DMS 273 (cell line): ENCODE data around the gene IL2RG.

Experiments
- DNase-seq: peaks from one replicate; lab custom pipeline; 2025; ENCODE audit not compliant: unreplicated experiment; lab: John Stamatoyannopoulos, UW

IL2RG gene

GRCh38 chrX:71109051-71109450, 2.3 kb downstream of the IL2RG start:
- no peak for DNase-seq

- DNase-seq = no peak
Observed at GRCh38 chrX:71107762-71108360, 3.5 kb downstream of the IL2RG start.

GRCh38 chrX:71107245-71107644, 4.1 kb downstream of the IL2RG start:
- DNase-seq = no peak

GRCh38 chrX:71106427-71106826, 5.0 kb downstream of the IL2RG start, which contains the start of gene CXorf65:
TSS of gene CXorf65 (minus strand) at chrX:71106740. CDS start at chrX:71106556, 184 bp downstream.
- DNase-seq = no peak

- no peak for DNase-seq
Observed at GRCh38 chrX:71105628-71106027, 5.7 kb downstream of the IL2RG start.

- DNase-seq = peak; percentile 45
Observed at GRCh38 chrX:71103110-71103983, 8.0 kb downstream of the IL2RG start.

- DNase-seq = no peak
Observed at GRCh38 chrX:71102292-71102691, 9.1 kb downstream of the IL2RG start.

- no peak for DNase-seq
Observed at GRCh38 chrX:71100581-71101505, 10.5 kb downstream of the IL2RG start.

GRCh38 chrX:71099736-71100135, 11.6 kb downstream of the IL2RG start:
- DNase-seq = no peak

GRCh38 chrX:71098951-71099506, 12.3 kb downstream of the IL2RG start:
- DNase-seq = no peak

- DNase-seq = peak; percentile 73
Observed at GRCh38 chrX:71098302-71098701, 13.1 kb downstream of the IL2RG start.

- no peak for DNase-seq
Observed at GRCh38 chrX:71096760-71097032, 14.7 kb downstream of the IL2RG start.

GRCh38 chrX:71095981-71096759, 15.2 kb downstream of the IL2RG start:
- DNase-seq = peak; percentile 78

- DNase-seq = peak; percentile 93
Observed at GRCh38 chrX:71095555-71095980, 15.8 kb downstream of the IL2RG start, which contains the start of gene FOXO4. TSS of gene FOXO4 (plus strand) at chrX:71095851. CDS start at chrX:71096529, 678 bp downstream.

GRCh38 chrX:71095033-71095432, 16.3 kb downstream of the IL2RG start:
- no peak for DNase-seq

GRCh38 chrX:71091263-71091662, 20.1 kb downstream of the IL2RG start:
- DNase-seq = no peak

GRCh38 chrX:71085900-71086299, 25.5 kb downstream of the IL2RG start:
- peak; percentile 25 for DNase-seq

- DNase-seq = no peak
Observed at GRCh38 chrX:71082822-71083221, 28.6 kb downstream of the IL2RG start.

- DNase-seq = no peak
Observed at GRCh38 chrX:71082124-71082647, 29.2 kb downstream of the IL2RG start.
